ENCODE data around the gene UMPS. TPM values are rescaled to one million over a fixed set of nuclear protein-coding genes. Genes with fewer than 3 reads are reported as not detected.

UMPS gene
- total RNA-seq, 1 experiment from 2014 or later = 45.4 TPM

- peak; percentile 97 for TF ChIP-seq TEAD4 (CRISPR knock-in tag; IDR thresholded peaks at IDR 0.05)
- TF ChIP-seq AFF4 (CRISPR knock-in tag; IDR thresholded peaks at IDR 0.05; ENCODE audit: borderline replicate concordance) = no peak
- no peak for TF ChIP-seq ZNF219 (CRISPR knock-in tag; IDR thresholded peaks at IDR 0.05; ENCODE audit: borderline replicate concordance)
- TF ChIP-seq HMGXB4 (CRISPR knock-in tag; IDR thresholded peaks at IDR 0.05) = no peak
- TF ChIP-seq FOXP1 (CRISPR knock-in tag; IDR thresholded peaks at IDR 0.05; ENCODE audit: borderline replicate concordance) = no peak
- no peak for TF ChIP-seq ZNF263 (CRISPR knock-in tag; IDR thresholded peaks at IDR 0.05; ENCODE audit: low read depth)
- no peak for TF ChIP-seq ZNF671 (CRISPR knock-in tag; IDR thresholded peaks at IDR 0.05)
- no peak for TF ChIP-seq GRHL2 (CRISPR knock-in tag; IDR thresholded peaks at IDR 0.05; ENCODE audit: insufficient replicate concordance, severe bottlenecking)
- TF ChIP-seq ARID4B (CRISPR knock-in tag; IDR thresholded peaks at IDR 0.05; ENCODE audit: borderline replicate concordance) = no peak
- TF ChIP-seq MAX (CRISPR knock-in tag; IDR thresholded peaks at IDR 0.05) = no peak
- TF ChIP-seq NR1H2 (CRISPR knock-in tag; IDR thresholded peaks at IDR 0.05) = no peak
- TF ChIP-seq ELF4 (CRISPR knock-in tag; IDR thresholded peaks at IDR 0.05; ENCODE audit: low read depth) = no peak
- TF ChIP-seq, protein P1, sequence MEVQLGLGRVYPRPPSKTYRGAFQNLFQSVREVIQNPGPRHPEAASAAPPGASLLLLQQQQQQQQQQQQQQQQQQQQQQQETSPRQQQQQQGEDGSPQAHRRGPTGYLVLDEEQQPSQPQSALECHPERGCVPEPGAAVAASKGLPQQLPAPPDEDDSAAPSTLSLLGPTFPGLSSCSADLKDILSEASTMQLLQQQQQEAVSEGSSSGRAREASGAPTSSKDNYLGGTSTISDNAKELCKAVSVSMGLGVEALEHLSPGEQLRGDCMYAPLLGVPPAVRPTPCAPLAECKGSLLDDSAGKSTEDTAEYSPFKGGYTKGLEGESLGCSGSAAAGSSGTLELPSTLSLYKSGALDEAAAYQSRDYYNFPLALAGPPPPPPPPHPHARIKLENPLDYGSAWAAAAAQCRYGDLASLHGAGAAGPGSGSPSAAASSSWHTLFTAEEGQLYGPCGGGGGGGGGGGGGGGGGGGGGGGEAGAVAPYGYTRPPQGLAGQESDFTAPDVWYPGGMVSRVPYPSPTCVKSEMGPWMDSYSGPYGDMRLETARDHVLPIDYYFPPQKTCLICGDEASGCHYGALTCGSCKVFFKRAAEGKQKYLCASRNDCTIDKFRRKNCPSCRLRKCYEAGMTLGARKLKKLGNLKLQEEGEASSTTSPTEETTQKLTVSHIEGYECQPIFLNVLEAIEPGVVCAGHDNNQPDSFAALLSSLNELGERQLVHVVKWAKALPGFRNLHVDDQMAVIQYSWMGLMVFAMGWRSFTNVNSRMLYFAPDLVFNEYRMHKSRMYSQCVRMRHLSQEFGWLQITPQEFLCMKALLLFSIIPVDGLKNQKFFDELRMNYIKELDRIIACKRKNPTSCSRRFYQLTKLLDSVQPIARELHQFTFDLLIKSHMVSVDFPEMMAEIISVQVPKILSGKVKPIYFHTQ (CRISPR knock-in tag; IDR thresholded peaks at IDR 0.05) = no peak
- TF ChIP-seq, protein P2, sequence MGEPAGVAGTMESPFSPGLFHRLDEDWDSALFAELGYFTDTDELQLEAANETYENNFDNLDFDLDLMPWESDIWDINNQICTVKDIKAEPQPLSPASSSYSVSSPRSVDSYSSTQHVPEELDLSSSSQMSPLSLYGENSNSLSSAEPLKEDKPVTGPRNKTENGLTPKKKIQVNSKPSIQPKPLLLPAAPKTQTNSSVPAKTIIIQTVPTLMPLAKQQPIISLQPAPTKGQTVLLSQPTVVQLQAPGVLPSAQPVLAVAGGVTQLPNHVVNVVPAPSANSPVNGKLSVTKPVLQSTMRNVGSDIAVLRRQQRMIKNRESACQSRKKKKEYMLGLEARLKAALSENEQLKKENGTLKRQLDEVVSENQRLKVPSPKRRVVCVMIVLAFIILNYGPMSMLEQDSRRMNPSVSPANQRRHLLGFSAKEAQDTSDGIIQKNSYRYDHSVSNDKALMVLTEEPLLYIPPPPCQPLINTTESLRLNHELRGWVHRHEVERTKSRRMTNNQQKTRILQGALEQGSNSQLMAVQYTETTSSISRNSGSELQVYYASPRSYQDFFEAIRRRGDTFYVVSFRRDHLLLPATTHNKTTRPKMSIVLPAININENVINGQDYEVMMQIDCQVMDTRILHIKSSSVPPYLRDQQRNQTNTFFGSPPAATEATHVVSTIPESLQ (CRISPR knock-in tag; IDR thresholded peaks at IDR 0.05) = no peak
- TF ChIP-seq SMAD3 (CRISPR knock-in tag; IDR thresholded peaks at IDR 0.05; ENCODE audit: borderline replicate concordance) = no peak
- TF ChIP-seq, protein P3, sequence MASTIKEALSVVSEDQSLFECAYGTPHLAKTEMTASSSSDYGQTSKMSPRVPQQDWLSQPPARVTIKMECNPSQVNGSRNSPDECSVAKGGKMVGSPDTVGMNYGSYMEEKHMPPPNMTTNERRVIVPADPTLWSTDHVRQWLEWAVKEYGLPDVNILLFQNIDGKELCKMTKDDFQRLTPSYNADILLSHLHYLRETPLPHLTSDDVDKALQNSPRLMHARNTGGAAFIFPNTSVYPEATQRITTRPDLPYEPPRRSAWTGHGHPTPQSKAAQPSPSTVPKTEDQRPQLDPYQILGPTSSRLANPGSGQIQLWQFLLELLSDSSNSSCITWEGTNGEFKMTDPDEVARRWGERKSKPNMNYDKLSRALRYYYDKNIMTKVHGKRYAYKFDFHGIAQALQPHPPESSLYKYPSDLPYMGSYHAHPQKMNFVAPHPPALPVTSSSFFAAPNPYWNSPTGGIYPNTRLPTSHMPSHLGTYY (CRISPR knock-in tag; IDR thresholded peaks at IDR 0.05) = no peak
- TF ChIP-seq, protein P4, sequence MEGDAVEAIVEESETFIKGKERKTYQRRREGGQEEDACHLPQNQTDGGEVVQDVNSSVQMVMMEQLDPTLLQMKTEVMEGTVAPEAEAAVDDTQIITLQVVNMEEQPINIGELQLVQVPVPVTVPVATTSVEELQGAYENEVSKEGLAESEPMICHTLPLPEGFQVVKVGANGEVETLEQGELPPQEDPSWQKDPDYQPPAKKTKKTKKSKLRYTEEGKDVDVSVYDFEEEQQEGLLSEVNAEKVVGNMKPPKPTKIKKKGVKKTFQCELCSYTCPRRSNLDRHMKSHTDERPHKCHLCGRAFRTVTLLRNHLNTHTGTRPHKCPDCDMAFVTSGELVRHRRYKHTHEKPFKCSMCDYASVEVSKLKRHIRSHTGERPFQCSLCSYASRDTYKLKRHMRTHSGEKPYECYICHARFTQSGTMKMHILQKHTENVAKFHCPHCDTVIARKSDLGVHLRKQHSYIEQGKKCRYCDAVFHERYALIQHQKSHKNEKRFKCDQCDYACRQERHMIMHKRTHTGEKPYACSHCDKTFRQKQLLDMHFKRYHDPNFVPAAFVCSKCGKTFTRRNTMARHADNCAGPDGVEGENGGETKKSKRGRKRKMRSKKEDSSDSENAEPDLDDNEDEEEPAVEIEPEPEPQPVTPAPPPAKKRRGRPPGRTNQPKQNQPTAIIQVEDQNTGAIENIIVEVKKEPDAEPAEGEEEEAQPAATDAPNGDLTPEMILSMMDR (IDR thresholded peaks at IDR 0.05) = no peak
- no peak for TF ChIP-seq NR3C1 (CRISPR knock-in tag; conservative IDR thresholded peaks at IDR 0.05; ENCODE audit: low read depth)
- no peak for TF ChIP-seq ZBTB43 (CRISPR knock-in tag; IDR thresholded peaks at IDR 0.05)
Measured at GRCh38 chr3:124774327-124774718, 44.1 kb downstream of the UMPS start (continued).

All from WTC11 (cell line).